HT1080 (cell line): Measurements from ENCODE around the gene MICAL3. TPM values are rescaled to one million over a fixed set of nuclear protein-coding genes. Genes with fewer than 3 reads are reported as not detected.

Experiments used
- DNase-seq: peaks from one replicate; pipeline ENCODE4 v3.0.0-alpha.2; 2015; ENCODE audit warnings: low read depth
- total RNA-seq: library from RNA; depleted of rRNA; stranded (reverse); fragments of >200 nt; shearing (Covaris generic); gene quantifications from 2 replicates; pipeline ENCODE4 v1.2.3, GENCODE V29; 2014

Gene MICAL3
- total RNA-seq, 1 experiment from 2014 or later = 29.2 TPM

GRCh38 chr22:17847360-17848078, 176.8 kb downstream of the MICAL3 start:
- no peak for DNase-seq

- DNase-seq = no peak
Observed at GRCh38 chr22:17846326-17846992, 177.9 kb downstream of the MICAL3 start.

GRCh38 chr22:17845790-17846189, 178.6 kb downstream of the MICAL3 start:
- DNase-seq = no peak

- no peak for DNase-seq
Observed at GRCh38 chr22:17845327-17845726, 179.0 kb downstream of the MICAL3 start.

- no peak for DNase-seq
Observed at GRCh38 chr22:17844150-17844549, 180.2 kb downstream of the MICAL3 start.

GRCh38 chr22:17842386-17842785, 182.0 kb downstream of the MICAL3 start:
- no peak for DNase-seq

DNA sequence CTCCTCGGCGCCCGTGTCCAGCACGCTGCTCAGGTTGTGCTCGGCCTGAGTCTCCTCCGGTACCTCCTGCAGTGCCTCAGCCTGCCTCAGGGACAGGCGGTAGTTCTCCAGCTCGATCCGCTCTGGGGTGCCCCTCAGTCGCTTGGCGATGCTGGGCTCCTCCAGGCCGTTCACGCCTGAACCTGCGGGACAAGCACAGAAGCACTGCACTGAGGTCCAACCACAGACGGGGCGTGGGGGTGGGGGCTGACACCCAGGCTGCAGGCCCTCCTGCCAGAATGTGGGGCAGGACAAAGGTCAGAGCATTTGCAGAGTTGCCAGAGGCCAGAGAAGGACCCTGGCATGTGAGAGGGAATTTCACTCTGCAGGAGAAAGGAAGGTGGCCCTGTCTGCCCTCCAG, 182.5 kb downstream of the MICAL3 start:
- no peak for DNase-seq

- no peak for DNase-seq
Observed at GRCh38 chr22:17838180-17838865, 186.0 kb downstream of the MICAL3 start.

DNA sequence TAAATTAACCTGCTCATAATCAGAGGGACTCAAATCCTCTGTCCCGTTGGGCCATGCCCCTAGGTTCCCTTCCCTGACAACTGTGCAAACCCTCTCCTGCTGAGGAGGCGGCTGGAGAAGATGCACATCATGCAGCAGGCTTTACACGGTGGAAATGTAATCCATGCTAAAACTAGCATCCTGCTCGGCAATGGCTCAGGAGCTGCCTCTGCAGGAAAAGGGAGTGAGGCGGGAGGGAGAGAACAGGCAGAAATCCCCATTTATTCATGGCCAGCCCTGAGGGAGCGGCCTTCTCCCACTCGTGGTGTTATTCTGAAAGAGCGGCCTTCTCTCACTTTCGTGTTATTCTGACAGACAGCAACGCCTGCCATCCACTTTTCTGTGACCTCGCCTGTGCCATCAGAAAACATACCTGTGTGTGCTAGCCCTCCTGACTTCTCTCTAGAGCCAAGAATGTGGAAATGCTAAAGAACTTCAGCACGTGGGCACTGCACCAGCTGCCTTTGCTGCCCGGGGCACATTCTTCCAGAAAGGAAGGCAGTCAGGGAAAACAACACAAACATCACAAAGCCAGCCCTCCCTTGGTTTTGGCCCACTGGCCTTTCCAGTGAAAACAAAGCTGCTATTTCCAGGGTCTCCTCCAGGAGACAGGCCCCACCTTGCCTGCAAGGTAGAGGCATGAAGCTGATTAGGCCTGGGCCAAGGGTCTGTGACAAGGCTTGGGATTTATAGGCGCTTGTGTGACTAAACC, 187.2 kb downstream of the MICAL3 start:
- DNase-seq = no peak

DNA sequence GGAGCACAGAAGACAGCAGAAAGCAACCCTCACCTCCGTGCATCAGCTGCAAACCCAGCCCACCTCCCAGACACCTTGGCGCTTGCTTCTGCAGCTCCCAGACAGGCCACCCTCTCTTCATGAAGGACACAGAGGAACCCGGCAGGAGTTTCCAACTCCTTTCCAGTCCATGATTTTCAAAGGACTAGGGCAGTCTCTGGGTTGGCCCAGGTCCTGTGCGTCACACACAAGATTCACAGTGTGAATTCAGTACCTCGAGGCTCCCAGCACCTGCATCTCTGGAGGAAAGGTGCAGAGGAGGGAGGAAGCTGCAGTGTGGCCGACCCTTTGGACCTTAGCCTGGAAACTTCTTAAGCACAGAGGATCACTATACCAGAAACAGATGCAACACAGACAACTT, 189.1 kb downstream of the MICAL3 start:
- no peak for DNase-seq

DNA sequence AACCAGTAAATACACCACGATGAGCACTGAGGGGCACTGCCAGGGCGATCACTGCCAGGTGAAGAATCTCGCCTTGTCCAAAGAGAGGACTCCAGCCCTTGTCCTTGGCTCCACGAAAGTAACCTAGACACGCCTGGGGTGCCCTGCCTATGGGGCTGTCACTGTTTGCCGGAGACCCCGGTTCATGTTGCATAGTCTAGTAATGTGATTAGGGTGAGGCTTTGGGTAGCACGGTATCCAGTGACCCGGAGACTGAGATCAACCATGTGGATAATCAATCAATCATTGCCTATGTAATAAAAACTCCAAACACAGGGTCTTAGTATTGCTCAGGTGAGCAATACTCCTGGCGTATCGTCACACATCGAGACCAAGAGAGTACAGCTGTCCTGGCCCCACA, 190.9 kb downstream of the MICAL3 start:
- no peak for DNase-seq

DNA sequence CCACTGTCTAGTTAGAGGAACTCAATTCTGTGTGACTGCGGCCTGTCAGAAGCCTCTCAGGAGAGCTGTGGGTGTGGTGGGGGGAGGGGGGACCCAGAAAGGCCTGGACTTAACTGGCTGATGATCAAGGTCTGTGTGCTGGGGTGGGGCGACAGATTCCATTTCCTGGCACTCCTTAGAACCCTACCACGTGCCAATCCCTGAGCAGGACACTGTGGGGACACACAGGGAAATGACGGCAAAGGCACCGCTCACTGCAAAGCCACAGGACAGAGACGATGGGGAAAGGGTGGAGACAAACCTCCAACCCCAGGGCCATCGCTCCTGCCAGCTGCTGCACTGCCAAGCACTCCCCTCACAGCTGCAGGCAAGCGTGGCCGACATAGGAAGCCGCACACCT, 191.7 kb downstream of the MICAL3 start:
- no peak for DNase-seq

DNA sequence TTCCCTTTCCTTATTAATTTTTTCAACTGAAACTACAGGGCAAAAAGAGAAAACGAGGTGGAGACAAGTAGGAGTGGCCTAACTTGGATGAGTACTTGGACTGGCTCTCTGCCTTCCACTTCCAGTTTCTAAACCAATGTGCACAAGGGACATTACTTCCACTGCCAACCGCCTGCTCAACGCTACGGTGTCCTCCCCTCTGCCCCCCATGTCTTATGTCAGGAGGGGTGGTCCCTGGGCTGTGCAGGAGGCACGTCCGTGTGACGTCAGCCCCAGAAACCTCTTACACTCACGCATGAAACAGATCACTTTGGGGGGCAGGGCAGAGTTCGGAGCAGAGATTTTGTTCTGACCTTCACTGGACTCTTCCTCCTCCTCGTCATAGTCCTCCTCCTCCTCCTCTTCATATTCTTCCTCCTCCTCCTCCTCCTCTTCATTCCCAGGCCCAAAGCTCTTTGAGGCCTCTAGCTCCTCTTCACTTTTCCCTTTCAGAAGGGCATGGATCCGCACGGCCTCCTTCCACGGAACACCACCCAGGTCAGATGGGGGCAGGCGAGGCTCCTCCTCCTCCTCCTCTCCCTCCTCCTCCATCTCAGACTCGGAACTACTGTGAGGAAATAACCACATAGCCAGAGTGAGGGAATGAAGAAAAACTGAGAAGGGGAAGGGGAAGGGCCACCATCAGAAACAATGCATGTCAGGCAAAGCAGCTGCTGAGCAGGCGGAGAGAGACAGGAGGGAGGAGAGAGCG, 192.7 kb downstream of the MICAL3 start:
- DNase-seq = no peak

DNA sequence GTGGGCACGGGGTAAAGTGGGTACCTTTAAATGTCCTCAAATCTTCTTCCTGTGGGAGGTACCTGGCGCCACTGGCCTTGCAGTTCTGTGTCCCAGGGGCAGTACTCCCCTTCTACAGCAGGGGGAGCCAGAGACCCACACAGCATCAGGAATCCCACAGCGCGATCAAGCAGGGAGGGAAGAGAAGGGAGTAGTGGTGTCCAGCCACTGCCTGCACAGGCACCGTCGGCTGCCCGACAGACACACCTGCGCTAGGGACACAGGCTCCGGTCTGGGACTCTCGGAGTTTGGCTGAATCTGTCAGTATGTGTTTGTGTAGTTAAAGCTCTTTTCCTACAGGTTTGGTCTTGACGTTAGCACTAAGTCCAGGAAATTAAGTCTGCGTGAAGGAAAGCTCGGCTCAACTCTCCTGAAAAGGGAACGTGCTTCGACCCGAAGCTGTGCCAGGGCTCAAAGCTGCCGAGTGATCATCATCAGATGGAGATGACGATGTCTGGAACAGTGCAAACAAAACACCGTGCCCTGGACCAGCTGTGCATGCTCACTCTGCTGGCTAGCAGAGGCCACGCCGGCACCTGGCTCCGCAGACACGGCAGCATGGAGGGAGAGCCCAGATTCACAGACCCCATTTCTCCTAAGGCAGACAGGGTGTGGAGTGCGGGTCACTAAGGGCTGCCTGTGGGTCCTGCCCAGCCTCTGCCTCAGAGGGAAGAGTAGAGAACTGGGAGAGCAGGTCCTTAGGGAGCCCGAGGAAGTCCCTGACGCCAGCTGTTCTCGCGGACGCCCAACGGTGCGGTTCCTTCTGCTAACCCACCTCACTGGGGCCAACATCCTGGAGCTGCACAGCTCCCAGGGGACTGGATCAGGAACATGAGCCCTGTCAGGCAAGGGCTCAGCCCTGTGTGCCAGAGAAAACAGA, 194.1 kb downstream of the MICAL3 start:
- DNase-seq = peak; percentile 74

DNA sequence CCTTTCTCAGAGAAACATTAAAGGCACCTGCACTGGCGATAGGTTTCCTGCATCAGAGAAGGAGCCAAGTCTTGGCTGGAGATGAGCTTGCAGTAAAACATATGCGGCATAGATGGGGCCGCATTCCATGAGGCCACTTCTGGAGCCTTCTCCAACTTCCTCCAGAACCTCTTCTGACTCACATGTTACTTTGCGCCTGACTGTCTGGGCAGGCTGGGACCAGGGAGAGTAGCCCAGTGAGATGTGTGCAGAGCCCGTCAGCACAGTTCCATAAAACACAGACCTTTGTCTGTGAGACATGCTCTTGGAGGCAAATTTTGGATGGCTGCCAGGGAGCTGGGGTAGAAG, 194.7 kb downstream of the MICAL3 start:
- DNase-seq = peak; percentile 11

DNA sequence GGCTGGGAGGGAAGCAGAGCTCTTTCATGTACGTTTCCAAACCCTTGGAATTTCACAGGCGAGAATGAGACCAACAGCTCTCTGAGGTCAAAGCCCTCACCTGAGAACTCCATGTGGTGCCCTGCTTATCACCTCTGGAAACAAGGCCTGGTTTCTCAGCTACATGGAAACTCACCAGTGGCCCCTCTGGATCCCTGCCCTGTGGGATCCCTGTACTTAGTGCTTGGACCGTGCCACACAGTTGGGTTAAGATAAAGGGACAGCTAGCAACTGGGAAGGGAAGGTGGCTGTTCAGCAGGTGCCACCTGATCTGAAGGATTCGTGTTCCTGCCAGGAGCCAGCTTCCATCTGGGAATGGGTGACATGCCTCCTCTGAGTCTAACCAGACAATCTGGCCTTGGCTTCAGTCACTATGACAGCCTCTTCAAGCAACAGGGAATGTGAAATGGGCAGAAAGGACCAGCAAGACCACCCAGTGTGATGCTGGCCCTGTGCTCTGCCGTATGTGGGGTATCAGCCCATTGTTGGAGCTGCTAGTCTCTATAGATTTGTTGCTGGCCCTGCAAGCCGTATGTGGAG, 195.8 kb downstream of the MICAL3 start:
- DNase-seq = no peak

DNA sequence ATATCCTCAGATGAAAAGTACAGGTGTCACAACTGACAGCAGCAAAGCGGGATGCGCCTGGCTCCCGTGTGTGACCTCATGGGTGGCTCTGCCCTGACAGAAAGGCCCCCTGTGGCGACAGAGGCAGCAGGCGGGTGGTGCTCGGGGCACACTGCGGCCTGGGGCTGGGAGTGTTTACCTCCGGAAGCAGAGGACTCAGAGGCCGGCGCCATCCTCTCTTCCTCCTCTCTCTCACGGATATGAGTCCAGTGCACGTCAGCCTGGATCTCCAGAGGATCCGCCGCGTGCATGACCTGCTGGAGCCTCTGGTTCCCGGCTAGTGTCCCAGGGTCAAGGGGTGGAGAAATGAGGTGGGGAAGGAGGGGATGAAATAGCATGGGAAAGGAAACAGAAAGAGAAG, 196.9 kb downstream of the MICAL3 start:
- DNase-seq = no peak

DNA sequence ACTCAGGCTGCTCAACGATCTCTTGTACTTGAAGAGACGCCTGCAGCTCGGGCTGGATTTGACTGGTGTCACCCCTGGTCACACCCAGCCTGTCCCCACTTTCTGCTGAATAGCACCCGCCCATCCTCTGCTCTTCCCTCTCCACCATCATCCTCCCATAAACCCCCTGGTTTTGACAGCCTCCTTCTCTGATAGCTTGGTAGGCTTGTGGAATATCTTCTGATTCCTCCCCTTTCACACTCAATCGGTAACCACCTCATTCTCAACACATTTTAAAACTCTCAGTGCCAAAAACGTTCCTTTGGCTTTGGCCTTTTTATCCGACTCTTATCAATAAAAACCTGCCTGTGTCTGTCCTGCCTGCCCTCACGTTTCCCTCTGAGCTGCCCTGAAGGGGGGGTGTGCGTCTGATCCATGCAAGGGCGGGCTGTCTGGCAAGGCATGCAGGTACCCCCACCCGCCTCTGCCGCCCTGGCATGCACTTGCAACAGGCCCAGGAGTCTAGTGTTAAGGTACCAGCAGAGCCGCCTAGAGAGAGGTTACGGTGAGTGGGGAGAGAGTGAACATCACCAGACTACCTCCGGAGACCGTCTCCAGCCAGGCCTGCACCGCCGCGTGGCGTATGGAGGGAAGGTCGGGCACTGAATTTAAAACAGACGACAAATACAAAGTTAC, 198.3 kb downstream of the MICAL3 start:
- DNase-seq = no peak

- no peak for DNase-seq
Observed at GRCh38 chr22:17824457-17824856, 199.9 kb downstream of the MICAL3 start.
